ENCODE data around the gene KIF18B.

The KIF18B gene

GRCh38 chr17:44916781-44917241 lies 30.8 kb downstream of the KIF18B start:
- DNase-seq: no peak

- DNase-seq: peak; percentile 57
Measured at GRCh38 chr17:44915862-44916780, 31.5 kb downstream of the KIF18B start.

GRCh38 chr17:44915321-44915726 lies 32.2 kb downstream of the KIF18B start, which contains the start of gene GFAP:
Gene GFAP, minus strand, starts transcription at chr17:44915500. Its CDS starts 14 bp downstream, at chr17:44915486.
- no peak for DNase-seq

- DNase-seq: no peak
Measured at GRCh38 chr17:44914698-44915271, 32.8 kb downstream of the KIF18B start.

- DNase-seq: no peak
Measured at GRCh38 chr17:44914148-44914547, 33.4 kb downstream of the KIF18B start.

- DNase-seq: no peak
Measured at GRCh38 chr17:44913676-44914075, 33.9 kb downstream of the KIF18B start.

- DNase-seq: no peak
Measured at GRCh38 chr17:44912763-44913544, 34.6 kb downstream of the KIF18B start.

GRCh38 chr17:44911133-44912001 lies 36.2 kb downstream of the KIF18B start:
- peak; percentile 83 for DNase-seq

- no peak for DNase-seq
Measured at GRCh38 chr17:44910231-44911106, 37.1 kb downstream of the KIF18B start.

- no peak for DNase-seq
Measured at GRCh38 chr17:44909681-44910144, 37.9 kb downstream of the KIF18B start.

- no peak for DNase-seq
Measured at GRCh38 chr17:44908761-44909326, 38.7 kb downstream of the KIF18B start.

GRCh38 chr17:44907729-44908470 lies 39.7 kb downstream of the KIF18B start:
- DNase-seq: no peak

GRCh38 chr17:44906763-44907728 lies 40.5 kb downstream of the KIF18B start:
- no peak for DNase-seq

- no peak for DNase-seq
Measured at GRCh38 chr17:44906010-44906646, 41.4 kb downstream of the KIF18B start.

GRCh38 chr17:44905006-44906000 lies 42.3 kb downstream of the KIF18B start:
- DNase-seq: no peak

All from eye (tissue), 1 donor.